HG03432 (cell line): ENCODE data around the gene SLC25A14.

ENCODE experiments used
- ATAC-seq: cut with Tn5 transposase; IDR thresholded peaks from one replicate; pipeline ENCODE4 v1.9.1; 2021; ENCODE audit warnings: mild to moderate bottlenecking, moderate library complexity; ENCODE audit not compliant: unreplicated experiment

The SLC25A14 gene

GRCh38 chrX:130378024-130378669 lies 38.4 kb downstream of the SLC25A14 start:
- ATAC-seq = no peak

GRCh38 chrX:130385520-130385919 lies 45.8 kb downstream of the SLC25A14 start, which contains the start of gene GPR119:
TSS of gene GPR119 (minus strand) at chrX:130385674. CDS start at chrX:130385447, 227 bp downstream.
- no peak for ATAC-seq

- ATAC-seq = no peak
Measured at GRCh38 chrX:130386408-130386808, 46.7 kb downstream of the SLC25A14 start.

GRCh38 chrX:130393451-130394074 lies 53.8 kb downstream of the SLC25A14 start:
- ATAC-seq = no peak

- ATAC-seq = no peak
Measured at GRCh38 chrX:130395341-130395740, 55.6 kb downstream of the SLC25A14 start.

GRCh38 chrX:130401415-130402207 lies 61.9 kb downstream of the SLC25A14 start, which contains the start of gene RBMX2:
TSS of gene RBMX2 (plus strand) at chrX:130401987. CDS start at chrX:130402033, 46 bp downstream.
- ATAC-seq = peak; percentile 99

GRCh38 chrX:130402208-130402684 lies 62.5 kb downstream of the SLC25A14 start:
- no peak for ATAC-seq

- ATAC-seq = no peak
Measured at GRCh38 chrX:130413415-130413814, 73.7 kb downstream of the SLC25A14 start.

- ATAC-seq = no peak
Measured at GRCh38 chrX:130414800-130415199, 75.1 kb downstream of the SLC25A14 start.

GRCh38 chrX:130415201-130415600 lies 75.5 kb downstream of the SLC25A14 start:
- no peak for ATAC-seq

- no peak for ATAC-seq
Measured at GRCh38 chrX:130416785-130417184, 77.1 kb downstream of the SLC25A14 start.

- ATAC-seq = peak; percentile 44
Measured at GRCh38 chrX:130418066-130418465, 78.3 kb downstream of the SLC25A14 start.

GRCh38 chrX:130418740-130419139 lies 79.0 kb downstream of the SLC25A14 start:
- no peak for ATAC-seq

GRCh38 chrX:130419263-130419662 lies 79.5 kb downstream of the SLC25A14 start:
- ATAC-seq = no peak
